ENCODE data around the gene PACC1. TPM values are rescaled to one million over a fixed set of nuclear protein-coding genes. Genes with fewer than 3 reads are reported as not detected.

The PACC1 gene
- total and polyA plus RNA-seq, 2 donors (not counting 3 experiments of a cell fraction or from before 2014, with no cell fraction given) = 21.0 to 22.3 TPM

DNA sequence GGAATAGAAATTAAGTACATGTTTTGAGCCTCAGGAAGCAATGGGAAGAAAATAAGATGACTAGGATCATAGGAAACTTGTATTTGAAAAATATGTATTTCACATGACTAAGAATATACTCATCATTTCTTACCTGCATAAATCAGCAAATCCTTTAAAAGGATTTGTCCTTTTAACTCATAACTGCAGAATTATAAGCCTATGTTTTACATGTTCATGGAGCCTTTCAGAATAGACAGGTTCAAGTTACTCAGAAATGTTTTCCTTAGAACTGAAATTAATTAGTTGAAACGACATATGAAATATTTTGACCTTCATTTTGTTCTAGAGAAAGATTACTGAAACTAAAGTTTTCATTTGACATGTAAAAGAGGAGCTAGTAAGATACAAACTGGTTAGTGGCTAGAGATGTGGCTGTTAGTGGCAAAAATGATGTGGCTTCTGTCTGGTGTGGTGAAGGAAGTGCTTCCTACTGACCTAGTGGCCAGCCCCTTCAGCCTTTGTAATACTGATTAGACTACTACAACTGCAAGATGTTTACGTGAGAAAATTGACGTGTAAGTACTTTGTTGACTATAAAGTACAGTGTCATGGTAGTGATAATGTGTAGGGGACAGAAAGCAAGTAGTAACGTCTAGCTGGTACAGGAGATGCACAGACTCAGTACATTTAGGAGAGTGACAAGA, 54.7 kb downstream of the PACC1 start:
- H3K4me3 ChIP-seq (replicated peaks in 1 of 3; ENCODE audit: insufficient read depth in 1 of 3, low read depth in 1 of 3, low read length in 3 of 3) = no peak overlapping the region
- H3K4me1 ChIP-seq (ENCODE audit: control insufficient read depth, extremely low read depth, insufficient read depth, low read length) = no peaks in the 10 kb centered on the region
- ChIA-PET CTCF (interaction anchor here (5.2 kb wide), 1 partner anchor 289 kb away, joined by 36 read pairs; no protein-coding TSS in a partner anchor), POLR2A (interaction anchor here (0.6 kb wide), 1 partner anchor 74 kb away, joined by 4 read pairs; no protein-coding TSS in a partner anchor)
- FAIRE-seq = no peak
- no peak overlapping the region for H3K4me2 ChIP-seq (ENCODE audit: insufficient read depth, low read length)
- no peak overlapping the region for H3K9ac ChIP-seq (replicated peaks; ENCODE audit: extremely low read depth, insufficient read depth, low read length)
- peaks cover 2 to 32% of the 10 kb centered on the region in 2 experiments for H3K36me3 ChIP-seq (ENCODE audit: control insufficient read depth in 2 of 2, extremely low read depth in 1 of 2, insufficient read depth in 2 of 2, low read length in 2 of 2)
- dilution Hi-C loops (cut with MboI; ENCODE audit: extremely low pct_ligation_motif_present, low sequenced_read_pairs) (no loop called here), intact Hi-C loops (cut with micrococcal nuclease) (no loop called here)
- no peaks in the 10 kb centered on the region for H3K27me3 ChIP-seq (ENCODE audit: control insufficient read depth in 2 of 2, insufficient read depth in 2 of 2, low read length in 2 of 2)
- H3K9me1 ChIP-seq (replicated peaks; ENCODE audit: control insufficient read depth, extremely low read depth, insufficient read depth, low read length) = no peaks in the 10 kb centered on the region
- H2AFZ ChIP-seq (ENCODE audit: low read depth, low read length) = no peak overlapping the region
- H3K9me3 ChIP-seq (replicated peaks; ENCODE audit: control insufficient read depth, insufficient read depth, low read length) = no peaks in the 10 kb centered on the region
- DNase-seq (ENCODE audit: low read depth, low spot score) = no peak
- BruUV-seq (replicated peaks) = no TSS peak
- no peaks in the 10 kb centered on the region for H3K79me2 ChIP-seq (ENCODE audit: control insufficient read depth, insufficient read depth, low read length)
- H3K27ac ChIP-seq (ENCODE audit: insufficient read depth, low read depth, low read length) = no peak overlapping the region
- H4K20me1 ChIP-seq (replicated peaks; ENCODE audit: control insufficient read depth, extremely low read depth, insufficient read depth, low read length) = no peaks in the 10 kb centered on the region
- TF ChIP-seq, protein P1, sequence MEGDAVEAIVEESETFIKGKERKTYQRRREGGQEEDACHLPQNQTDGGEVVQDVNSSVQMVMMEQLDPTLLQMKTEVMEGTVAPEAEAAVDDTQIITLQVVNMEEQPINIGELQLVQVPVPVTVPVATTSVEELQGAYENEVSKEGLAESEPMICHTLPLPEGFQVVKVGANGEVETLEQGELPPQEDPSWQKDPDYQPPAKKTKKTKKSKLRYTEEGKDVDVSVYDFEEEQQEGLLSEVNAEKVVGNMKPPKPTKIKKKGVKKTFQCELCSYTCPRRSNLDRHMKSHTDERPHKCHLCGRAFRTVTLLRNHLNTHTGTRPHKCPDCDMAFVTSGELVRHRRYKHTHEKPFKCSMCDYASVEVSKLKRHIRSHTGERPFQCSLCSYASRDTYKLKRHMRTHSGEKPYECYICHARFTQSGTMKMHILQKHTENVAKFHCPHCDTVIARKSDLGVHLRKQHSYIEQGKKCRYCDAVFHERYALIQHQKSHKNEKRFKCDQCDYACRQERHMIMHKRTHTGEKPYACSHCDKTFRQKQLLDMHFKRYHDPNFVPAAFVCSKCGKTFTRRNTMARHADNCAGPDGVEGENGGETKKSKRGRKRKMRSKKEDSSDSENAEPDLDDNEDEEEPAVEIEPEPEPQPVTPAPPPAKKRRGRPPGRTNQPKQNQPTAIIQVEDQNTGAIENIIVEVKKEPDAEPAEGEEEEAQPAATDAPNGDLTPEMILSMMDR (IDR thresholded peaks at IDR 0.05; ENCODE audit: extremely low read depth in 1 of 2, insufficient read depth in 1 of 2, low read depth in 1 of 2, low read length in 2 of 2) = no peak
- no peak for TF ChIP-seq GATA2 (IDR thresholded peaks at IDR 0.05; ENCODE audit: insufficient read depth, insufficient read length, low read depth, low read length)
- TF ChIP-seq JUN (IDR thresholded peaks at IDR 0.05; ENCODE audit: borderline replicate concordance, insufficient read depth, insufficient read length, low read depth) = no peak
- TF ChIP-seq FOS (IDR thresholded peaks at IDR 0.05; ENCODE audit: borderline replicate concordance, insufficient read depth, low read length) = no peak
- TF ChIP-seq, protein P2, sequence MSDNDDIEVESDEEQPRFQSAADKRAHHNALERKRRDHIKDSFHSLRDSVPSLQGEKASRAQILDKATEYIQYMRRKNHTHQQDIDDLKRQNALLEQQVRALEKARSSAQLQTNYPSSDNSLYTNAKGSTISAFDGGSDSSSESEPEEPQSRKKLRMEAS (IDR thresholded peaks at IDR 0.05; ENCODE audit: insufficient read depth, insufficient read length) = no peak
- no peak for TF ChIP-seq MYC (IDR thresholded peaks at IDR 0.05; ENCODE audit: low read depth, low read length)
- TF ChIP-seq POLR2AphosphoS5 (IDR thresholded peaks at IDR 0.05; ENCODE audit: insufficient read depth, low read depth, low read length) = no peak
- no peak for TF ChIP-seq POLR2A (IDR thresholded peaks at IDR 0.05; ENCODE audit: low read depth, low read length)
- no peak for TF ChIP-seq EZH2 (IDR thresholded peaks at IDR 0.05; ENCODE audit: borderline replicate concordance, low read depth, low read length, severe bottlenecking)
